BJ (cell line): ENCODE measurements around the gene MADCAM1. TPM values are rescaled to one million over a fixed set of nuclear protein-coding genes. Genes with fewer than 3 reads are reported as not detected.
A peak's percentile ranks its signal among the peaks of the same experiment; 100 is the strongest.

ENCODE experiments used
- CTCF ChIA-PET: fragments of 350-600 bp; formaldehyde crosslinking; extraction: SDS; loops from one replicate; lab custom pipeline; 2021; ENCODE audit warnings: antibody characterized with exemption, inconsistent platforms; lab: Yijun Ruan, JAX
- POLR2A ChIA-PET: fragments of 300-600 bp; sonication (Branson Sonifier 250); formaldehyde crosslinking; extraction: SDS; loops from one replicate; lab custom pipeline; 2021; ENCODE audit warnings: antibody characterized with exemption; lab: Charles Lee
- DNase-seq: peaks from one replicate; pipeline ENCODE4 v3.0.0-alpha.2; 2011; ENCODE audit warnings: low read depth
- H3K27me3 ChIP-seq: 2 replicates; pipeline ENCODE4 v1.6.0; 2011; ENCODE audit warnings: low read length; ENCODE audit not compliant: control insufficient read depth, insufficient read depth
- H3K36me3 ChIP-seq: 2 replicates; pipeline ENCODE4 v1.5.1; 2011; ENCODE audit warnings: low read length; ENCODE audit not compliant: control insufficient read depth, insufficient read depth
- H3K4me3 ChIP-seq: 2 replicates; pipeline ENCODE4 v1.5.1; 2011; ENCODE audit warnings: low read depth, mild to moderate bottlenecking, control low read depth, low read length
- CTCF ChIP-seq: IDR thresholded peaks from 2 replicates; pipeline ENCODE4 v1.5.1; 2011; ENCODE audit warnings: low read depth, mild to moderate bottlenecking, control low read depth, inconsistent platforms, low read length, moderate library complexity; ENCODE audit not compliant: insufficient read depth
- polyA plus RNA-seq: library from polyadenylated mRNA; depleted of rRNA; stranded (reverse); fragments of >200 nt; gene quantifications from 2 replicates; pipeline ENCODE4 v1.2.3, GENCODE V29; 2011

Gene MADCAM1
- polyA plus RNA-seq, 1 experiment = 0.10 TPM

GRCh38 chr19:525857-526419 lies 29.7 kb downstream of the MADCAM1 start:
- CTCF ChIA-PET = interaction anchor here (1.2 to 1.4 kb wide), 2 partner anchors 15 to 30 kb away, joined by 3 to 5 read pairs; no protein-coding TSS in a partner anchor
- no peak for DNase-seq
- TF ChIP-seq CTCF = no peak
- H3K4me3 ChIP-seq = no peak overlapping the region
- H3K36me3 ChIP-seq = no peaks in the 10 kb centered on the region
- POLR2A ChIA-PET = no interaction called here
- peaks cover 2% of the 10 kb centered on the region; the same call in 1 of the 2 replicates for H3K27me3 ChIP-seq

GRCh38 chr19:530134-531008 lies 34.1 kb downstream of the MADCAM1 start:
- peak overlapping the region; percentile 54 for H3K4me3 ChIP-seq
- POLR2A ChIA-PET = no interaction called here
- DNase-seq = no peak
- TF ChIP-seq CTCF = no peak
- CTCF ChIA-PET = interaction anchor here (0.6 to 4.9 kb wide), 5 partner anchors 8 to 27 kb away, joined by 3 to 34 read pairs (median 6); partner anchors contain the start of gene TPGS1
- H3K27me3 ChIP-seq = peaks cover 2% of the 10 kb centered on the region; the same call in 1 of the 2 replicates
- peaks cover 3% of the 10 kb centered on the region for H3K36me3 ChIP-seq

GRCh38 chr19:531009-531752 lies 34.9 kb downstream of the MADCAM1 start:
- peak overlapping the region; percentile 98 for H3K4me3 ChIP-seq
- no peak; the same call in 1 of the 2 replicates for TF ChIP-seq CTCF
- peaks cover 7% of the 10 kb centered on the region for H3K36me3 ChIP-seq
- no peaks in the 10 kb centered on the region for H3K27me3 ChIP-seq
- ChIA-PET CTCF (interaction anchor here (0.8 to 4.9 kb wide), 10 partner anchors 9 to 146 kb away, joined by 3 to 34 read pairs (median 6); partner anchors contain the start of genes BSG and TPGS1), POLR2A (interaction anchor here (0.8 kb wide), 1 partner anchor 41 kb away, joined by 4 read pairs; no protein-coding TSS in a partner anchor)
- DNase-seq = no peak

GRCh38 chr19:531753-532560 lies 35.7 kb downstream of the MADCAM1 start, which contains the start of gene CDC34:
CDC34 (plus strand) TSS chr19:531760; CDS start chr19:531932, 172 bp downstream.
- ChIA-PET POLR2A (interaction anchor here (0.8 kb wide), 1 partner anchor 40 kb away, joined by 4 read pairs; no protein-coding TSS in a partner anchor), CTCF (interaction anchor here (0.8 to 4.9 kb wide), 17 partner anchors 10 to 145 kb away, joined by 3 to 34 read pairs (median 6); partner anchors contain the start of genes BSG and TPGS1)
- peak within 1 kb of the TSS; percentile 98 for H3K4me3 ChIP-seq
- no peak for TF ChIP-seq CTCF
- no peaks in the 10 kb centered on the region for H3K27me3 ChIP-seq
- no peak for DNase-seq
- peaks cover 15% of the 10 kb centered on the region for H3K36me3 ChIP-seq
